ENCODE measurements around the gene ADAM22.

Gene ADAM22

DNA sequence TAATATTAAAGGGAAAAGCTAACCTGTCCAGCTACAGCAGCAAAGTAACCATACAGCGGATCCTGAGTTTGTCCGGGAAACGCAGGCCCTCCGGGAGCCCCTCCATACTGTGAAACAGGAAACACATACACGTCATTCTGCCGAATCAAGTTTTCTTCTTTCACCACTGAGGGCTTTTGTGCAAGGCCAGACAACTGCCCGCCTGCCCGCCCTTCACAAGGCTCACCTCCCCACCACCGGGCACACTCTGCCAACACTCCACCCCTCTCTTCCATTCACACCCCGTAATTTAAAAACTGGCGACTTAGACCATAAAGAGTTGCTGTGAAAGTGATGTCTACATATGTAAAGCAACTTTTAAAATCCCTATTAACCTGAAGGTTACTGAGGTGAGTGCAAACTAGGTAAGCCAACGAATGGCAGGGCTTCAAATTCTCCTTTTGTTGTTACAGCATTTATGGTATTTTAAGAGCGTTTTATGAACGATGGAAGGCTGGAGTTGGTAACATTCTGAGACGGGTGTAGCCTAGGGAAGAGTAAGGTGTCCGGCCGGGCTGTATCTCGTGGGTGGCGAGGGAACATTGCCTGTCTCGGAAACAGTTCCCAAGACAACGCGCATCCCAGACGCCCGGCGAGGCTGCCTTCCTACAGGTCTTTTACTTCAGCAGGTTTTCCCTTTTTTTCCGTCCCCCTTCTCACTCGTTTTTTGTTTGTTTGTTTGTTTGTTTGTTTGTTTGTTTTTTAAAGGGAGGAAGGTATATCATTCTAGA is 285.0 kb downstream of the ADAM22 start:
- peak; percentile 88 for DNase-seq

DNA sequence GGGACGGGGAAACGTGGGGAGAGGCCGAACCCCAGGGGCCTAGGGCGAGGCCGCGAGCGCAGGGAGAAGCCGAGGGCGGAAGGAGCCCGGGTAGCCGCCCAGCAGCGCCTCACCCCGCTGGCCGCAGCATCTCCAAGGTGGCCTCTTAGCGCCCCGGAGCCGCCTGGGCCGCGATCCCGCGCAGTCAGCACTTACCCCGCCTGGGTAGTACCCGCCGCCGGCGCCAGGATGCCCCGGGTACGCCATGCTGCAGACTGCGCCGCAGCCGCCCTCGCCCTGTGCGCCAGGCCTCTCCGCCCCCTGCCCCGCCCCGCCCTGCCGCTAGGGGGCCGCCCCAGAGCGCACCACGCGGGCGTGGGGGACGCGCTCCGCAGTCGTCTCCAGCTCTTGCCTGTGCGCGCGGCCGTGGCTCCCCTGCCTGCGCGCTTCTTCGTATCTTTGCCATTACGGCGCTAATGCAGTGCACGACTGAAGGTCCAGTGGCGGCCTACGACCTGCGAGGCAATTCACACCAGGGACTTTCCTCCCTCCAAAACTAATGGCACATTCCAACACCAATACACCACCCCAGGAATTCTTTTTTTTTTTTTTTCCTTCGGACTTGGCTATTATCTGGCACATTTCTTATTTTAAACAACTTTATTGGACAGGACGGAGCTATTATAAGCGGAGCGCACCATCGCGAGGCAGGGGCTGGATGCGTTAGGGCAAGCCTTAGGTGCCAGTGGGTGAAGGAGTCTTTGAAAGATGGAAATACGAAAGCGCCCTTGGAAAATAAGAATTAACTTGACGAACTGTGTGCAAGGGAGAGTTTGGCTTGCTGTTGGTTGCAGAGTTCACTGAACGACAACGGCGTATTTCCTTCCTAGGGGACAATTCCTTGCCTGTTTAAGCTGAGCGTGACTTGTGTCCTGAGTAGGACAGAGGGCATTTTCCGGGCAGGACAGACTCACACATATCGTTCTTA is 286.0 kb downstream of the ADAM22 start, which contains the start of gene SRI:
Gene SRI (minus strand): TSS at position 258 of the 967 bp plus-strand sequence. CDS start 12 bp downstream, at position 246.
- peak; percentile 94 for DNase-seq

DNA sequence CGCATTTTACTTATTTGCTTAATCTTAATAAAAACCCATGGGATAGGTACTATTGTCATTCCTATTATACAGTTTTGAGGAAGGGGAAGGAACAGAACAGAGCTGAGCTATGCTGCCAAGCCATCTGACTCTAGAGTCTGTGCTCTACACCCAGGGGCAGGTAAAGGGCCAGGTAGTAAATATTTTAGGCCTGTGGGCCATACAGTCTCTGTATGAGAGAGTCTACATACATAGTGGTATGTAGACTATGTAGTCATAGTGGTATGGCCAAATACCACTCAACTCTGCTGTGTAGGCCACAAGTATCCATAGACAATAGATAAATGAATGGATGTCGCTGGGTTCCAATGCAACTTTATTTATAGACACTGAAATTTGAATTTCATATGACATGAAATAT is 289.2 kb downstream of the ADAM22 start:
- no peak for DNase-seq

DNA sequence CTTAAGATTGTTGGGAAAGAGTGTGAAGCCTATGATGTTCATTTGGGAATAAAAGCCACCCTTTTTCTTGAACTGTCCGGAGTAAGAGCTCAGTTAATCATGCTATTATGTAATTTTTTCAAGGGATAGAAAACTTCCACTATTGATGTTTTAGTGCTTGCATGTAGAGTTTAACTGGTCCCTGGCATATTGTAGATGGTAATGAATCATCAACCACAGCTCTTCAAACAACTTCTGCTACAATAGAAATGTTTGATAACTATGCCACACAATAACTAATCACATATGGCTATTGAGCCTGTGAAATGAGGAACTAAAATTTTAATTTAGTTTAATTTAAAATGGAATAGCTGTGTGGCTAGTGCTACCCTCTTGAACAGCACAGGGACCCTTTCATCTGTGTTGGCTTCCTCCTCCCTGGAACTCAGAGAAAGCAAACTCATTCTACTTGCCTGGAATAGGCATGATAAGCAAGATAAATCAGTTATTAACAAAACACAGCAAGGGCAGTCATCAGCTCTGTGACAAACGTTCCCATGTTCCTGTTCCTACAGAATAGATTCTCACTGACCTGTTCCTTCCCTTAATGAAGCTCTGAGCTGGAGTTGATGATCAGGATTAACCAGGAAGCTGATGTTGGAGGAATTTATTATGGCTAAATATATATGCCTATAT is 290.7 kb downstream of the ADAM22 start:
- DNase-seq = peak; percentile 84

DNA sequence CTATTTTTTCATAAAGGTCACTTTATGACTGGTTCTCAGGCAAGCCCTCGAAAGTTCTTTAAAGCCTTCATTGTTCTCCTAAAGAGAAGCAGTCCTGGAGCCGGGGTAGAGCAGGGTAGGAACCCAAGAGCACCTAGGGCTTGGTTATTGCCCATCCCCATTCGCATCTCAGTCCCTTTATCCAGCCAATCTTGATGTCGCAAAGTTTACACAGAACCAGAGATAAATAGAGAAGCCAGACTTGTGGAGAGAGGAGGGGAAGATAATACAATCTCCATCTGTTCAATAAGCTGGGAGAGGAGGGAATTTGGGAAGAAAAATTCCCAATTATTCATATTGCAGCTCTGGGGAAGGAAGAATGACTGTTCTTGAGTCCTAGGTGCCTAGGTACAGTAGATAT is 292.1 kb downstream of the ADAM22 start:
- no peak for DNase-seq

DNA sequence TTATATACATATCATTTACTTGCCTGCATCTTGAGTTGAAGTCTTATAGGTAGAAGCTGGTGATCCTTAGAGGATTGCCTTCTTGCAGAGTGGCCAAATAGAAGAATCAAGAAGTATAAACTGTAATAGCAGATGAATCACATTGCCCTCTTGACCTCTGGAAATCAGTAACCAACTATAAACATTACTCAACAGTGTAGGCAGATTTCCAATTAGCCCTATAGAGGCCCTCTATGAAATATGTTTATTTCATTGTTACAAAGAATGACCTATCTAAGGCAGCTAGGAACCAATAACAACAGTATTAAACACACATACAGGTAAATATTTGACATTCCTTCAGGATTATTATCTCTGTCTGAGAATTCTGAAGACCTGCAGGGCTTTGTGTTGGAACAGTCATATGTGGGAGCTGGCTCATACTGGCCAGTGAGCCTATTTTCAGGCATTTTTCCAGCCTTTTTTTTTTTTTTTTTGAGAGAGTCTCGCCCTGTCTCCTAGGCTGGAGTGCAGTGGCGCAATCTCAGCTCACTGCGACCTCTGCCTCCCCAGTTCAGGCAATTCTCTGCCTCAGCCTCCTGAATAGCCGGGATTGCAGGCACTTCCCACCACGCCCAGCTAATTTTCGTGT is 292.9 kb downstream of the ADAM22 start:
- DNase-seq = no peak

DNA sequence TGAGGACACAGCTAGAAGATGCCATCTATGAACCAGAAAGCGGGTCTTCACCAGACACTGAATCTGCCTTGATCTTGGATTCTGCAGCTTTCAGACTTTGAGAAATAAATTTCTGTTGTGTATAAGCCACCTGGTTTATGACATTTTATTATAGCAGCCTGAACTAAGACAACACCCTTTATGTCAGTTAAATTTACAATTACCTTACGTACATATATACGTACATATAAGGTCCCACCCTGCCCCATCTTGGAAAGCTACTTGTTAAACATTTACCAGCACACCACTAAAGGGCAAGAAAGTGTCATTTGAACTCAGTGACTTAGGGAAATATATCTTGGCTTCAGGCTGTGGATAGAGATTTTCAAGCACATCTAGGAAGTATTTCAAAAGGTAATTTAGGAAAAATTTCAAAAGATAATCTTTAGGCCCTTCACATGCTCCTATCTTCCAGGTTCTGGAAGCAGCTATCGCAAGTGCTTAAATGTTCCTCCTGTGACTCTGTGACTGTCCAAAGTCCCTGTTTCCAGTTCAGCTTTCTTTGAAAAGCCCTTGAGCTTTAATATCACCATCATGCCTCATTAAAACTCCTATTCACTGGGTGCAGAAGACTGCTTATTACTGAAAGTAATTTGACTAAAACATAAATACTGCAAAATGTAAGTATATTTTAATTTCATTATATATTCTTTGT is 295.4 kb downstream of the ADAM22 start:
- DNase-seq = no peak

DNA sequence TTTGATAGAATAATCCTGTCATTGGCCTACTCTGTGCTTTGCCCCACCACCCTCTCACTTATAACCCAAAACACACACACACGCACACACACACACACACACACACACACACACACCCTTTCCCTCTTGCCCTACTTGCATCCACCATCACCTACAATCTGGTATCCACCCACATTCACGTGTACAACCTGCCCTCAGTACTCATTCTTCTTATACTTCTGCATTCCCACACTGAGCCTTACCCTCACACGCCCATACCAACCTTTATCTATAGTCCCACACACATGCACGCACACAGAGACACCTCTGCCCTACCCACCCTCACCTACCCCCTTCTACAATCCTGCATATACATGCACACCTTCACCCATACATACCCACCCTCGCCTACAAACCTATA is 296.6 kb downstream of the ADAM22 start:
- DNase-seq = no peak

DNA sequence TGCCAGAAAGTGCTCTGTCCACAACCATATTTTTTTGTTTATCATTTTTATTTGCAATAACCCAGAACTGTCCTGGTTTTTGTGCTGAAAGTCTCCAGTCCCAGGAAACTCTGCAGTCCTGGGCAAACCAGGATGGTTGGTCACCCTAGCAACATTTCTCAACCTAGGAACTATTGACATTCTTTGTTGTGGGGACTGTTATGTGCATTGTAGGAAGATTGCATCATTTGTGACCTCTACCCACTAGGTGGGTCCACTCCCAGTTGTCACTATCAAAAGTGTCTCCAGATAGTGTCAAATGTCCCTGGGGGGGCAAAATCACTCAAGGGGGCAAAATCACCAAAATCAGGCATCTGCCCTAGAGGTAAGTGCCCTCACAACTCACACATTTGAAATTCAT is 299.8 kb downstream of the ADAM22 start:
- DNase-seq = no peak

DNA sequence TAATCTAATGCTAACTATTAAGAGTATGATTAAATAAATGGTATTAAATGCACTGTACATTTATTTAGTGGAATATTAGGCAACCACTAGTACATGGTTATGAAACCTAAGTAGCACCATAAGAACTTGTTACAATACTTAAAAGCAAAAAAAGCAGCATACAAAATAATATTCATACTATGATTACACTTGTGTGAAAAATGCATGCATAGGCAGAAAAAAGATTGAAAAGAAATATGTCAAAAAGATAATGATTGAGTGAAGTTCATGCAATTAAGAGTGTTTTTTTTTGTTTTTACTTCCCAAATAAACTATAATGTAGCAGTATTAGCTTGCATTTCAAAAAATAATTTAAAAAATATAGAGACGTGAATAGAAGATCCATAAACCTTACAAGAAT is 305.8 kb downstream of the ADAM22 start:
- no peak for DNase-seq

DNA sequence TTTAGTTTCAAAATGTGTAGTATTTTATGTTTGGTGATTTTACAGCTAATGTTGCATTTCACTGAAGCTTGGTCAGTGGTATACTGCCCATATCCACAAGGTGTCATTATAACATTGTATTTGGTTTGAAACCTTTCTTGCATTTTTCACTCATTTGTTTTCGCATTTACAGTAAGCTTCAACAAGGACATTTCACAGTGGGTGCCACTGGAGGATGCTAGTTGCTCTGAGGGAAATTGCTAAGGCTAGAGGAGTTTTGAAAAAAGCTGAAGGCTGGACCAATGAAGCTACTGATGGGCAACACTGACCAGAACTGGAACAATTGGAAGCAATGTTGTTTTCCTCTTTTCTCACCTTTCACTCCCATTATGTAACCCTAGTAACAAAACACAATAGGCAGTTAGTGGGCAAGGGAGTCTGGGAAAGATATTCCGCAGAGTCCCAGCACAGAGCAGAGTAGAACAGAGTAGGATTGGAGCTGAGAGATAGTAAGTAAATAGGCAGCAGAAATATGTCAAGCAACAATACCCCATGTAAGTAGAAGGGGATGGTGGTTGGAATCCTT is 309.4 kb downstream of the ADAM22 start:
- DNase-seq = peak; percentile 68

DNA sequence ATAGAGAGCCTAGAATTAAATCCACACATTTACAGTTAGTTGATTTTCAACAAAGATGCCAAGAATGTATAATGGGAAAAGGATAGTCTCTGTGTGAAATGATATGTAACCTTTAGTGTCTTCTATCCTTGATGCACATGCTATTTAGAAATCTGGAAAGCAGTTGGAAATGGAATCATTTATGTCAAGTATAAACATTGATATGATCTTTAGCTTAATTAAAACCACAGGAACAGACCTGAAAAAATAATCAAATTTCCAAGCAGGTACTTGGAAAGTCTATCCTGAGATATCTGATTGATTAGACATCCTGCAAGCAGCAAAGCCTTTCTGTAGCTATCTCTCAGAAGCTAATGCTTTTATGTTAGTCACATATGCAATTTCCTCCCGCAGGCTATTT is 310.2 kb downstream of the ADAM22 start:
- no peak for DNase-seq
